Fibroblast of lung (primary cell): Measurements from ENCODE around the gene PPT1. TPM values are rescaled to one million over a fixed set of nuclear protein-coding genes. Genes with fewer than 3 reads are reported as not detected.
A peak's percentile ranks its signal among the peaks of the same experiment; 100 is the strongest.

Source experiments
- DNase-seq, 2 donors: peaks; one replicate each; pipeline versions ENCODE4 v3.0.0 to v3.0.0-alpha.2; 2010; ENCODE audit warnings: low read depth in 2 of 2
- H2AFZ ChIP-seq: 2 replicates; pipeline ENCODE4 v1.5.1; 2012; ENCODE audit warnings: low read length, control low read depth, inconsistent platforms
- H3K27ac ChIP-seq: 2 replicates; pipeline ENCODE4 v1.5.1; 2011; ENCODE audit warnings: low read length, control low read depth; ENCODE audit not compliant: insufficient read depth
- H3K27me3 ChIP-seq: 2 replicates; pipeline ENCODE4 v1.5.1; 2011; ENCODE audit warnings: mild to moderate bottlenecking, low read length; ENCODE audit not compliant: control insufficient read depth, insufficient read depth
- H3K36me3 ChIP-seq: 2 replicates; pipeline ENCODE4 v1.5.1; 2011; ENCODE audit warnings: low read length; ENCODE audit not compliant: control insufficient read depth, insufficient read depth
- H3K4me1 ChIP-seq: 2 replicates; pipeline ENCODE4 v1.5.1; 2011; ENCODE audit warnings: low read length; ENCODE audit not compliant: control insufficient read depth, insufficient read depth; ENCODE audit errors: extremely low read depth
- H3K4me2 ChIP-seq: 2 replicates; pipeline ENCODE4 v1.5.1; 2011; ENCODE audit warnings: low read length, control low read depth; ENCODE audit not compliant: insufficient read depth; ENCODE audit errors: extremely low read depth
- H3K4me3 ChIP-seq, 4 experiments: fragments of 200-600 bp in 1 of 4; sonication (generic) in 1 of 4; replicated peaks in 1 of 4; 2 replicates each; pipeline ENCODE4 v1.5.1; 2011 to 2016; ENCODE audit warnings: low read length in 4 of 4, low read depth in 3 of 4, mild to moderate bottlenecking in 3 of 4, control low read depth in 2 of 4, inconsistent platforms in 1 of 4, mixed read lengths in 1 of 4; ENCODE audit not compliant: insufficient read depth in 1 of 4; ENCODE audit errors: control extremely low read depth in 1 of 4
- H3K79me2 ChIP-seq: 2 replicates; pipeline ENCODE4 v1.5.1; 2012; ENCODE audit warnings: mild to moderate bottlenecking, low read length, inconsistent platforms; ENCODE audit not compliant: control insufficient read depth, insufficient read depth
- H3K9ac ChIP-seq: 2 replicates; pipeline ENCODE4 v1.5.1; 2011; ENCODE audit warnings: mild to moderate bottlenecking, low read length, control low read depth; ENCODE audit not compliant: insufficient read depth
- H3K9me3 ChIP-seq: 2 replicates; pipeline ENCODE4 v1.5.1; 2012; ENCODE audit warnings: low read depth, low read length; ENCODE audit not compliant: control insufficient read depth, insufficient read depth
- H4K20me1 ChIP-seq: 2 replicates; pipeline ENCODE4 v1.5.1; 2011; ENCODE audit warnings: low read length; ENCODE audit not compliant: control insufficient read depth, insufficient read depth; ENCODE audit errors: extremely low read depth
- EZH2 ChIP-seq: IDR thresholded peaks from 2 replicates; pipeline ENCODE4 v1.5.1; 2012; ENCODE audit warnings: low read length, control low read depth, mild to moderate bottlenecking; ENCODE audit errors: missing control alignments
- polyA plus RNA-seq, 2 donors: library from polyadenylated mRNA; depleted of rRNA in 1 of 2; stranded (reverse) in 1 of 2; unstranded in 1 of 2; fragments of >200 nt; gene quantifications; 2 replicates each; pipeline ENCODE4 v1.2.1, GENCODE V29; 2011 to 2012; ENCODE audit warnings: missing spikeins in 1 of 2
- total RNA-seq: library from RNA; depleted of rRNA; stranded (reverse); fragments of >200 nt; gene quantifications from 2 replicates; pipeline ENCODE4 v1.2.1, GENCODE V29; 2014
- TF ChIP-seq, protein P1 (sequence below), 2 donors: IDR thresholded peaks in 1 of 2; conservative IDR thresholded peaks in 1 of 2; 1 replicate in 1 of 2; 2 replicates in 1 of 2; pipeline ENCODE4 v1.5.1; 2011 to 2012; ENCODE audit warnings: low read length in 2 of 2, control low read depth in 1 of 2, inconsistent platforms in 1 of 2, low read depth in 1 of 2, mild to moderate bottlenecking in 1 of 2

Gene PPT1
- total and polyA plus RNA-seq, 2 donors (not counting 1 experiment from before 2014, with no cell fraction given), result 41.0 to 81.1 TPM

DNA sequence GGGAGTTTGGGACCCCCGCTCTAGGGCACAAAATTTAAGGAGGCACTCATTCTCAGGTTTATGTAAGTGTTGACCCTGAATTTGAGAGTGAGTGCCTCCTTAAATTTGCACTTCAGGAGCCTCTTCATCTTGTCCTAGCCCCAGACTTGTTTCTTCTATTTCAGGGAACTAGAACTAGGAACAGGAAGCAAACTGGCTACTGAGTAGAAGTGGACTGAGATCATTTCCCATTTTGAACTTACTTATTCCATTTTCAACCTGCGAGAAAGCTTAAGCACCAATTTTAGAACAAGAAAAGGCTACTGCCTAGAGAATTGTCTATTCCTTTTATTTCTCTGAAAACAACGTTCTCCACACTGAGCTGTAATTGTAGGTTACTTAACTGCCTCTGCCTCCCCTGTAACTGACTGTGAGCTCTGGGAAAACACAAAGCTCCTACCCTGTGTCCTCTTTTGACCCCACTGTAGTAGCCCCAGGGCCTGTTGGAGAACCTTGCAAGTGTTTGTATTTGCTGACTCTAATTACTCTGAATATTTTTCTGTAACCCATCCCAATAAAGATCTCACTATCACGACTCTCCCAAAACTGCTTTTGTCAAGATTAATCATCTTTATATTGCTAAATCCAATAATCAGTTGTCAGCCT is 2.5 kb downstream of the PPT1 start:
- DNase-seq, result no peak
- TF ChIP-seq, protein P1, sequence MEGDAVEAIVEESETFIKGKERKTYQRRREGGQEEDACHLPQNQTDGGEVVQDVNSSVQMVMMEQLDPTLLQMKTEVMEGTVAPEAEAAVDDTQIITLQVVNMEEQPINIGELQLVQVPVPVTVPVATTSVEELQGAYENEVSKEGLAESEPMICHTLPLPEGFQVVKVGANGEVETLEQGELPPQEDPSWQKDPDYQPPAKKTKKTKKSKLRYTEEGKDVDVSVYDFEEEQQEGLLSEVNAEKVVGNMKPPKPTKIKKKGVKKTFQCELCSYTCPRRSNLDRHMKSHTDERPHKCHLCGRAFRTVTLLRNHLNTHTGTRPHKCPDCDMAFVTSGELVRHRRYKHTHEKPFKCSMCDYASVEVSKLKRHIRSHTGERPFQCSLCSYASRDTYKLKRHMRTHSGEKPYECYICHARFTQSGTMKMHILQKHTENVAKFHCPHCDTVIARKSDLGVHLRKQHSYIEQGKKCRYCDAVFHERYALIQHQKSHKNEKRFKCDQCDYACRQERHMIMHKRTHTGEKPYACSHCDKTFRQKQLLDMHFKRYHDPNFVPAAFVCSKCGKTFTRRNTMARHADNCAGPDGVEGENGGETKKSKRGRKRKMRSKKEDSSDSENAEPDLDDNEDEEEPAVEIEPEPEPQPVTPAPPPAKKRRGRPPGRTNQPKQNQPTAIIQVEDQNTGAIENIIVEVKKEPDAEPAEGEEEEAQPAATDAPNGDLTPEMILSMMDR (conservative IDR thresholded peaks at IDR 0.05 in 1 of 2, IDR thresholded peaks at IDR 0.05 in 1 of 2; ENCODE audit: low read depth in 1 of 2, low read length in 2 of 2), result no peak
- TF ChIP-seq EZH2, result no peak
- Histone ChIP-seq H3K9ac (no peak overlapping the region), H3K4me1 (peaks cover 4% of the 10 kb centered on the region), H3K36me3 (peaks cover 2% of the 10 kb centered on the region), H3K27ac (no peak overlapping the region), H3K4me3 (no peak overlapping the region), H3K9me3 (no peaks in the 10 kb centered on the region), H3K79me2 (peaks cover 12% of the 10 kb centered on the region), H2AFZ (no peak overlapping the region), H3K4me2 (no peak overlapping the region), H3K27me3 (no peaks in the 10 kb centered on the region), H4K20me1 (no peaks in the 10 kb centered on the region)

DNA sequence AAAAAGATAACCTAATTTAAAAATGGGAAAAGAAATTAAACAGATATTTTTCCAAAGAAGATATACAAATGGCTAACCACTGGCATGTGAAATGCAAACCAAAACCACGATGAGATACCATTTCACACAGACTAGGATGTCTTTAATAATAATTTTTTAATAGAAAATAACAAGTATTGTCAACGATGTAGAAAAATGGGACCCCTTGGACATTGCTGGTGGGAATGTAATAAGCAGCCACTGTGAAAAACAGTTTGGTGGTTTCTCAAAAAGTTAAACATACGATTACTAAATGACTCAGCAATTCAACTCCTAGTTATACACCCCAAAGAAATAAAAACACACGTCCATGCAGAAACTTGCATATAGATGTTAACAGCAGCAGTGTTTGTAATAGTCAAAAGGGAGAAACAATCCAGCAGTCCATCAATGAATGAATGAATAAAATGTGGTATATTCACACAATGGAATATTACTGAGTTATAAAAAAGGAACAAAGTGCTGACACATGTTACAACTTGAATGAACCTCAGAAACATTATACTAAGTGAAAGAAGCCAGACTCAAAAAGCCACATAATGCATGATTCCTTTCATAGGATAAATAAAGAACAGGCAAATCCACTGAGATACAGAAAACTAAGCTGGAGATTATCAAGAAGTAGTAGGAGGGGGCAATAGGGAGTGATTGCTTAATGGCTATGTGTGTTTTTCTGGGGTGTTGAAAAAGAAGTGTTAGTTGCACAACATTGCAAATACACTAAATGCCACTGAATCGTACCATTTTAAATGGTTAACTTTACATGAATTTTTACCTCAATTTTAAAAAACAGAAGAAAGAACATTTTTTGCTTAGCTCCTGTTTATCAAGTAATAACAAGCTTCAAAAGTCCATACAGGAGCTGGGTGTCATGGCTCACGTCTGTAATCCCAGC is 4.1 kb downstream of the PPT1 start:
- no peak overlapping the region for H3K9ac ChIP-seq
- peaks cover 5% of the 10 kb centered on the region for H3K36me3 ChIP-seq
- no peak overlapping the region for H3K4me2 ChIP-seq
- no peaks in the 10 kb centered on the region for H4K20me1 ChIP-seq
- no peaks in the 10 kb centered on the region for H3K9me3 ChIP-seq
- peak in 1 of 2 donors; percentile 20 for DNase-seq
- H3K4me3 ChIP-seq, result no peak overlapping the region
- H3K27me3 ChIP-seq, result no peaks in the 10 kb centered on the region
- H3K4me1 ChIP-seq, result peaks cover 4% of the 10 kb centered on the region
- peaks cover 12% of the 10 kb centered on the region for H3K79me2 ChIP-seq
- no peak for TF ChIP-seq EZH2
- TF ChIP-seq, protein P1 (conservative IDR thresholded peaks at IDR 0.05 in 1 of 2, IDR thresholded peaks at IDR 0.05 in 1 of 2; ENCODE audit: low read depth in 1 of 2, low read length in 2 of 2), result no peak
- H2AFZ ChIP-seq, result no peak overlapping the region
- no peak overlapping the region for H3K27ac ChIP-seq

DNA sequence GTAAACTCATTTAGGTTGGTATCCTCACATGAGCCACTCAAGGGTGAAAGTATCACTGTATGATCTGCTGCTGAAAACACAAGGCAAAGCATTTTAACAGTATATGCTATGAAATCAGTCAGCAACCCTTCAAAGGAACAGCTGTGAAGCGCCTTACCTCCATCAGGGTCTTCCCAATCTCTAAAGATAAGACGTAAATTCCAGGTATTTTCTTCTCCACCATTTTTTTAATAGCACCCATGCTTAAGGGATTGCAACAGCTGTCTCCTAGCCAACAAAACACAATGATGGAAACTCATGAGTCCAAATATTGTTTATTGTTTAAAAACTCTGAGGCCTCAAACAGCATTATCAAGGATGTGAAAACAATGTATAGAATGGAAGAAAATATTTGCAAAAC is 4.8 kb downstream of the PPT1 start:
- Histone ChIP-seq H3K27me3 (no peaks in the 10 kb centered on the region), H3K9me3 (no peaks in the 10 kb centered on the region), H3K36me3 (peaks cover 8% of the 10 kb centered on the region), H3K9ac (no peak overlapping the region), H3K4me3 (no peak overlapping the region), H3K27ac (no peak overlapping the region), H3K4me1 (peaks cover 2% of the 10 kb centered on the region), H3K79me2 (peaks cover 12% of the 10 kb centered on the region), H3K4me2 (no peak overlapping the region), H4K20me1 (no peaks in the 10 kb centered on the region), H2AFZ (no peak overlapping the region)
- DNase-seq, result no peak
- TF ChIP-seq, protein P1 (conservative IDR thresholded peaks at IDR 0.05 in 1 of 2, IDR thresholded peaks at IDR 0.05 in 1 of 2; ENCODE audit: low read depth in 1 of 2, low read length in 2 of 2), result no peak
- no peak for TF ChIP-seq EZH2
